Adrenal gland (tissue), 5 donors: Measurements from ENCODE around the gene ENOX1.

Experiments used
- POLR2A ChIP-seq, 2 donors: fragments of 450-650 bp; IDR thresholded peaks; one replicate each; pipeline ENCODE4 v1.6.1; 2017; ENCODE audit warnings: antibody characterized with exemption in 2 of 2, mild to moderate bottlenecking in 2 of 2, moderate library complexity in 1 of 2
- TF ChIP-seq, protein P1 (sequence below), 6 experiments: fragments of 450-650 bp in 4 of 6; fragments of 200-600 bp in 2 of 6; sonication (generic) in 1 of 6; IDR thresholded peaks; 1 replicate in 5 of 6; 2 replicates in 1 of 6; pipeline versions ENCODE4 v1.5.1 to v1.8.0; 2016 to 2021; ENCODE audit warnings: antibody characterized with exemption in 6 of 6, mild to moderate bottlenecking in 2 of 6, moderate library complexity in 1 of 6
- donor health status: DM: no; HTN: no; CAD: no.

DNA sequence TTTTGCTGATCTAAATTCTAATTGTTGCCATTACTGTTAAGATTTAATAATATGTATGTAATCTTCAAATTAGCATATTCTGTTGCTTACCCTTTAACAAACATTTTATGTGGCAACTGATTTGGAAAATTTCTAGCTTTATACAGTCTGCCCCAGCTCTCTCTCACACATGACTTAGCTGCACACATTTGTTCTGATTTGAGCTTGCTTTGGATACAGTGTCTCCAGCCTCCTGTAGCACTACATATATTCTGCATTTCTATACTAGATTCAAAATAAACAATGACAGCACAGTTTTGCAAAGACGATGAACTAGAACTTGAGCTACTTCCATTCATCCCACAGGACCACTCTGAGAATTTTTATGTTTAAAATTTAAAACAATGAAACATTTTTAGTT, 508.6 kb downstream of the ENOX1 start:
- TF ChIP-seq, protein P1, sequence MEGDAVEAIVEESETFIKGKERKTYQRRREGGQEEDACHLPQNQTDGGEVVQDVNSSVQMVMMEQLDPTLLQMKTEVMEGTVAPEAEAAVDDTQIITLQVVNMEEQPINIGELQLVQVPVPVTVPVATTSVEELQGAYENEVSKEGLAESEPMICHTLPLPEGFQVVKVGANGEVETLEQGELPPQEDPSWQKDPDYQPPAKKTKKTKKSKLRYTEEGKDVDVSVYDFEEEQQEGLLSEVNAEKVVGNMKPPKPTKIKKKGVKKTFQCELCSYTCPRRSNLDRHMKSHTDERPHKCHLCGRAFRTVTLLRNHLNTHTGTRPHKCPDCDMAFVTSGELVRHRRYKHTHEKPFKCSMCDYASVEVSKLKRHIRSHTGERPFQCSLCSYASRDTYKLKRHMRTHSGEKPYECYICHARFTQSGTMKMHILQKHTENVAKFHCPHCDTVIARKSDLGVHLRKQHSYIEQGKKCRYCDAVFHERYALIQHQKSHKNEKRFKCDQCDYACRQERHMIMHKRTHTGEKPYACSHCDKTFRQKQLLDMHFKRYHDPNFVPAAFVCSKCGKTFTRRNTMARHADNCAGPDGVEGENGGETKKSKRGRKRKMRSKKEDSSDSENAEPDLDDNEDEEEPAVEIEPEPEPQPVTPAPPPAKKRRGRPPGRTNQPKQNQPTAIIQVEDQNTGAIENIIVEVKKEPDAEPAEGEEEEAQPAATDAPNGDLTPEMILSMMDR (IDR thresholded peaks at IDR 0.05), result no peak
- no peak for TF ChIP-seq POLR2A (IDR thresholded peaks at IDR 0.05)
